ENCODE measurements around the gene ANKRD2.

Gene ANKRD2

DNA sequence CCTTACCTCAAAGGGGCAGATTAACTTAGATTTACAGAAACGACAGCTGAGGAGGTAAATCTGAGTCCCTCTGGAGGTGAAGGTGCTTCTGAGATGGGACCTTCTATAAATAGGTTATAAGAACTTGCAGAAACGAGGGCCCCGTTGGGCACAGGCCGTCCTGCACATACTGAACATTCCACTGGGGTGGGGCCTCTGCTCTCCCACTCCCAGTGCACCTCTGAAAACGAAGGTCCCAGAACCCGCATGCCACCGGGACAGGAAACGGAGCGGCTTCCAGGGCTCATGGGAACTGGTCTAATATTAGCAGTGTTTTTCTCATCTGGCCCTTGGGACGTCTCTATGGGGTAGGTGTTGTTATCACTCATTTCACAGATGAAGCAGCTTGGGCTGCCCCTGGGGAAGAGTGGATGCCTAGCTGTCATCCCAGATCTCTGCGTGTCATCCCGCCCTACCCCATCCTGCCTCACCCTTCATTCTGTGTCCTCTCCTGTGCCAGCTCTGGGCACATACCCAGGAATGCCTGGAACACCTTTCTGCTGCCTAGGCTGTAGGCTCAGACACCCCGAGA is 36.5 kb downstream of the ANKRD2 start:
- Histone ChIP-seq H3K27me3 (ENCODE audit: insufficient read depth, low read length, poor library complexity) (no peaks in the 10 kb centered on the region), H3K9ac (ENCODE audit: low read length) (no peak overlapping the region), H3K36me3 (ENCODE audit: control insufficient read depth, insufficient read depth, low read length) (no peaks in the 10 kb centered on the region), H3K23ac (ENCODE audit: low read length) (peak overlapping the region; percentile 15), H3K79me2 (ENCODE audit: control insufficient read depth, insufficient read depth, low read length) (no peaks in the 10 kb centered on the region), H2BK5ac (ENCODE audit: low read length) (no peak overlapping the region), H2BK120ac (ENCODE audit: low read depth, low read length) (no peak overlapping the region), H3K27ac (ENCODE audit: low read depth, low read length) (no peak overlapping the region), H3K4me2 (ENCODE audit: low read length) (no peak overlapping the region), H3K4me1 (ENCODE audit: control insufficient read depth, low read depth, low read length) (no peaks in the 10 kb centered on the region), H3K4me3 (ENCODE audit: low read length) (no peak overlapping the region), H3K79me1 (ENCODE audit: low read length) (no peaks in the 10 kb centered on the region), H4K5ac (ENCODE audit: low read length) (no peak overlapping the region), H4K8ac (ENCODE audit: low read depth, low read length) (no peak overlapping the region), H2AK5ac (ENCODE audit: low read length) (no peak overlapping the region), H2BK15ac (replicated peaks; ENCODE audit: low read depth) (no peak overlapping the region), H3K18ac (ENCODE audit: low read length) (no peak overlapping the region), H3K56ac (ENCODE audit: low read length) (no peak overlapping the region), H3K4ac (ENCODE audit: low read depth, low read length) (no peak overlapping the region)
- WGBS (ENCODE audit: extremely low coverage, insufficient coverage, low lambda C conversion rate) = no CpG with 5 or more reads among the region's 13 CpGs
- no peak for DNase-seq

DNA sequence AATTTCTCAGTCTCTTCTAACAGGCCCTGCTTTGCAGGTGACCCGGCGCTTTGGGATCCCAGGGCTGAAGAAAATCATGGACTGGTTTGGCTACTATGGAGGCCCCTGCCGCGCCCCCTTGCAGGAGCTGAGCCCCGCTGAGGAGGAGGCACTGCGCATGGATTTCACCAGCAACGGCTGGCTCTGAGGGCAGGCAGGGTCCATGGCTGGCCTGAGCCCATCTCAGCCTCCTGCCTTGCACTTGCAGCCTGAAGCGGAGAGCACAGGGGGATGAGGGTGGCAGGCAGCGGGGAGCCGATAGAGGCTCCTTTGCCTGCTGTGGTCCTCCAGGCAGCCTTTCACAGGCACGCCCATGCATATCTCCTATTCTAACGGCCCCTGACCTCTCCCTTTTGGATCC is 38.9 kb downstream of the ANKRD2 start:
- DNase-seq = no peak
- H3K4me2 ChIP-seq (ENCODE audit: low read length) = no peak overlapping the region
- H3K4ac ChIP-seq (ENCODE audit: low read depth, low read length) = no peak overlapping the region
- H4K8ac ChIP-seq (ENCODE audit: low read depth, low read length) = no peak overlapping the region
- H3K9ac ChIP-seq (ENCODE audit: low read length) = no peak overlapping the region
- no peaks in the 10 kb centered on the region for H3K36me3 ChIP-seq (ENCODE audit: control insufficient read depth, insufficient read depth, low read length)
- H4K5ac ChIP-seq (ENCODE audit: low read length) = no peak overlapping the region
- H2BK5ac ChIP-seq (ENCODE audit: low read length) = no peak overlapping the region
- no CpG with 5 or more reads among the region's 12 CpGs for WGBS (ENCODE audit: extremely low coverage, insufficient coverage, low lambda C conversion rate)
- H3K27me3 ChIP-seq (ENCODE audit: insufficient read depth, low read length, poor library complexity) = no peaks in the 10 kb centered on the region
- no peak overlapping the region for H2BK15ac ChIP-seq (replicated peaks; ENCODE audit: low read depth)
- H3K56ac ChIP-seq (ENCODE audit: low read length) = no peak overlapping the region
- no peaks in the 10 kb centered on the region for H3K4me1 ChIP-seq (ENCODE audit: control insufficient read depth, low read depth, low read length)
- H3K23ac ChIP-seq (ENCODE audit: low read length) = no peak overlapping the region
- no peak overlapping the region for H2AK5ac ChIP-seq (ENCODE audit: low read length)
- no peaks in the 10 kb centered on the region for H3K79me1 ChIP-seq (ENCODE audit: low read length)
- no peak overlapping the region for H3K27ac ChIP-seq (ENCODE audit: low read depth, low read length)
- H3K79me2 ChIP-seq (ENCODE audit: control insufficient read depth, insufficient read depth, low read length) = no peaks in the 10 kb centered on the region
- no peak overlapping the region for H2BK120ac ChIP-seq (ENCODE audit: low read depth, low read length)
- no peak overlapping the region for H3K4me3 ChIP-seq (ENCODE audit: low read length)
- no peak overlapping the region for H3K18ac ChIP-seq (ENCODE audit: low read length)

DNA sequence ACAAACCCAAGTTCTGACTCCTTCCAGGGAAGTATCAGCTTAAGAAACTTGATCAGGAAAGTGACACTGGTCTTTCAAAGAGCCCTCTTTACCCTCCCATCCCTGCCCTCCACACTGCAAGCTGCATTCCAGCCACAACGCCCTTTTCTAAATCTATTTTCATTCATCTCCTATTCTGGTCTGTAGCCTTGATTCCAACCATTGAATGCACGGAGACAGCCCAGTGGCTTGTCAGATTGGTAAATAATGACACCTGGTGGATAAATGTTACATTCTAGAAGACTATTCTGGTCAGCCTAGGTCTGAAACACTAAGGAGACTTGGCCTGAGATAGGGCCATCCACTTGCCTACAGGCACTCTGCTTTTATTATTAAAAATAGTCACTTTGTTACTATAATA is 39.8 kb downstream of the ANKRD2 start:
- Histone ChIP-seq H3K79me2 (ENCODE audit: control insufficient read depth, insufficient read depth, low read length) (no peaks in the 10 kb centered on the region), H4K8ac (ENCODE audit: low read depth, low read length) (no peak overlapping the region), H2BK120ac (ENCODE audit: low read depth, low read length) (no peak overlapping the region), H3K4me2 (ENCODE audit: low read length) (no peak overlapping the region), H2BK15ac (replicated peaks; ENCODE audit: low read depth) (no peak overlapping the region), H3K27ac (ENCODE audit: low read depth, low read length) (no peak overlapping the region), H3K23ac (ENCODE audit: low read length) (no peak overlapping the region), H3K4me3 (ENCODE audit: low read length) (no peak overlapping the region), H3K56ac (ENCODE audit: low read length) (no peak overlapping the region), H2BK5ac (ENCODE audit: low read length) (no peak overlapping the region), H3K36me3 (ENCODE audit: control insufficient read depth, insufficient read depth, low read length) (no peaks in the 10 kb centered on the region), H3K4ac (ENCODE audit: low read depth, low read length) (no peak overlapping the region), H3K27me3 (ENCODE audit: insufficient read depth, low read length, poor library complexity) (no peaks in the 10 kb centered on the region), H3K18ac (ENCODE audit: low read length) (no peak overlapping the region), H3K4me1 (ENCODE audit: control insufficient read depth, low read depth, low read length) (no peaks in the 10 kb centered on the region), H3K79me1 (ENCODE audit: low read length) (no peaks in the 10 kb centered on the region), H3K9ac (ENCODE audit: low read length) (no peak overlapping the region), H2AK5ac (ENCODE audit: low read length) (no peak overlapping the region), H4K5ac (ENCODE audit: low read length) (no peak overlapping the region)
- peak; percentile 83 for DNase-seq
- WGBS (ENCODE audit: extremely low coverage, insufficient coverage, low lambda C conversion rate) = no CpG with 5 or more reads among the region's 2 CpGs

DNA sequence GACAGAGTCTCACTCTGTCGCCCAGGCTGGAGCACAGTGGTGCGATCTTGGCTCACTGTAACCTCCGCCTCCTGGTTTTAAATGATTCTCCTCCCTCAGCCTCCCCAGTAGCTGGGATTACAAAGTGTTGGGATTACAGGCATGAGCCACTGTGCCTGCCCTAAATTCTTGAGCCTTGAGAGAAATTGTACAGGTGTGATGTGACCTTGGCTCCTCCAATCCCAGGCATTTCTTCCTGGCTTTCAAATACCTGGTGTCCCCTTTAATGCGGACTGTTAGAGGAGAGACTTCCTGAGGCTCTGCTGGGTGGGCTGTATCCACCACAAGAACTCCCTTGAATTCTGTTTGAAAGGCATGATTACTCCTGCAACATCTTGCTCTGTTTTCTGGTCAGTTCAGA is 45.7 kb downstream of the ANKRD2 start:
- no peak overlapping the region for H2AK5ac ChIP-seq (ENCODE audit: low read length)
- no peak overlapping the region for H4K8ac ChIP-seq (ENCODE audit: low read depth, low read length)
- no peak overlapping the region for H2BK120ac ChIP-seq (ENCODE audit: low read depth, low read length)
- H2BK15ac ChIP-seq (replicated peaks; ENCODE audit: low read depth) = no peak overlapping the region
- H3K9ac ChIP-seq (ENCODE audit: low read length) = no peak overlapping the region
- no peak overlapping the region for H3K4me3 ChIP-seq (ENCODE audit: low read length)
- H3K36me3 ChIP-seq (ENCODE audit: control insufficient read depth, insufficient read depth, low read length) = no peaks in the 10 kb centered on the region
- H3K18ac ChIP-seq (ENCODE audit: low read length) = no peak overlapping the region
- no peak overlapping the region for H3K4ac ChIP-seq (ENCODE audit: low read depth, low read length)
- DNase-seq = no peak
- no peak overlapping the region for H3K27ac ChIP-seq (ENCODE audit: low read depth, low read length)
- H3K23ac ChIP-seq (ENCODE audit: low read length) = no peak overlapping the region
- no peaks in the 10 kb centered on the region for H3K79me2 ChIP-seq (ENCODE audit: control insufficient read depth, insufficient read depth, low read length)
- H3K56ac ChIP-seq (ENCODE audit: low read length) = no peak overlapping the region
- no peak overlapping the region for H2BK5ac ChIP-seq (ENCODE audit: low read length)
- H4K5ac ChIP-seq (ENCODE audit: low read length) = no peak overlapping the region
- no peak overlapping the region for H3K4me2 ChIP-seq (ENCODE audit: low read length)
- no peaks in the 10 kb centered on the region for H3K27me3 ChIP-seq (ENCODE audit: insufficient read depth, low read length, poor library complexity)
- WGBS (ENCODE audit: extremely low coverage, insufficient coverage, low lambda C conversion rate) = no CpG with 5 or more reads among the region's 4 CpGs
- H3K79me1 ChIP-seq (ENCODE audit: low read length) = no peaks in the 10 kb centered on the region
- no peaks in the 10 kb centered on the region for H3K4me1 ChIP-seq (ENCODE audit: control insufficient read depth, low read depth, low read length)

DNA sequence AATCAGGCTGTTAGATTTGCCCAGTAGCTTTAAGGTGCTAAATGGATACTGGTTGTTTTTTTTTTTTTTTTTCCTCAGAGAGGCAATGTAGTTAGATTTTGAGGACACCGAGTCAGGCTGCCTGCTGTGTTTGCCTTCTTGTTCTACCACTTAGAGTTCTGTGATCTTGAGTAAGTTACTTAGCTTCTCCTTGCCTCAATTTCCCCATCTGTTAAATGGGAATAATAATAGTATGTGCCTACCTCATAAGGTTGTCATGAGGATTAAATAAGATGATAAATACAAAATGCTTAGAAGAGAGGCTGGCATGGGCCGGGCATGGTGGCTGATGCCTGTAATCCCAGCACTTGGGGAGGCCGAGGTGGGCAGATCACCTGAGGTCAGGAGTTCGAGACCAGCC is 46.2 kb downstream of the ANKRD2 start:
- Histone ChIP-seq H3K4me2 (ENCODE audit: low read length) (no peak overlapping the region), H3K4me1 (ENCODE audit: control insufficient read depth, low read depth, low read length) (no peaks in the 10 kb centered on the region), H3K56ac (ENCODE audit: low read length) (no peak overlapping the region), H3K23ac (ENCODE audit: low read length) (no peak overlapping the region), H2AK5ac (ENCODE audit: low read length) (no peak overlapping the region), H3K4me3 (ENCODE audit: low read length) (no peak overlapping the region), H3K27ac (ENCODE audit: low read depth, low read length) (no peak overlapping the region), H3K4ac (ENCODE audit: low read depth, low read length) (no peak overlapping the region), H3K18ac (ENCODE audit: low read length) (no peak overlapping the region), H3K36me3 (ENCODE audit: control insufficient read depth, insufficient read depth, low read length) (no peaks in the 10 kb centered on the region), H3K9ac (ENCODE audit: low read length) (no peak overlapping the region), H2BK120ac (ENCODE audit: low read depth, low read length) (no peak overlapping the region), H3K27me3 (ENCODE audit: insufficient read depth, low read length, poor library complexity) (no peaks in the 10 kb centered on the region), H2BK5ac (ENCODE audit: low read length) (no peak overlapping the region), H3K79me2 (ENCODE audit: control insufficient read depth, insufficient read depth, low read length) (no peaks in the 10 kb centered on the region), H4K5ac (ENCODE audit: low read length) (no peak overlapping the region), H4K8ac (ENCODE audit: low read depth, low read length) (no peak overlapping the region), H3K79me1 (ENCODE audit: low read length) (no peaks in the 10 kb centered on the region), H2BK15ac (replicated peaks; ENCODE audit: low read depth) (no peak overlapping the region)
- no CpG with 5 or more reads among the region's 4 CpGs for WGBS (ENCODE audit: extremely low coverage, insufficient coverage, low lambda C conversion rate)
- no peak for DNase-seq

- H2BK5ac ChIP-seq (ENCODE audit: low read length) = no peak overlapping the region
Observed at GRCh38 chr10:97623277-97623676, 50.7 kb downstream of the ANKRD2 start.

More at GRCh38 chr10:97623277-97623676, 50.7 kb downstream of the ANKRD2 start:
- no peak overlapping the region for H4K8ac ChIP-seq (ENCODE audit: low read depth, low read length)
- no peaks in the 10 kb centered on the region for H3K79me2 ChIP-seq (ENCODE audit: control insufficient read depth, insufficient read depth, low read length)
- no peak overlapping the region for H2AK5ac ChIP-seq (ENCODE audit: low read length)
- H4K5ac ChIP-seq (ENCODE audit: low read length) = no peak overlapping the region
- H3K79me1 ChIP-seq (ENCODE audit: low read length) = no peaks in the 10 kb centered on the region
- no peak overlapping the region for H2BK15ac ChIP-seq (replicated peaks; ENCODE audit: low read depth)
- H3K4ac ChIP-seq (ENCODE audit: low read depth, low read length) = no peak overlapping the region
- no peak overlapping the region for H3K4me2 ChIP-seq (ENCODE audit: low read length)
- H3K4me3 ChIP-seq (ENCODE audit: low read length) = no peak overlapping the region
- DNase-seq = no peak
- H3K18ac ChIP-seq (ENCODE audit: low read length) = no peak overlapping the region
- WGBS (ENCODE audit: extremely low coverage, insufficient coverage, low lambda C conversion rate) = no CpG with 5 or more reads among the region's 1 CpG
- H3K23ac ChIP-seq (ENCODE audit: low read length) = no peak overlapping the region
- H2BK120ac ChIP-seq (ENCODE audit: low read depth, low read length) = no peak overlapping the region
- no peak overlapping the region for H3K9ac ChIP-seq (ENCODE audit: low read length)
- no peaks in the 10 kb centered on the region for H3K4me1 ChIP-seq (ENCODE audit: control insufficient read depth, low read depth, low read length)
- H3K27me3 ChIP-seq (ENCODE audit: insufficient read depth, low read length, poor library complexity) = no peaks in the 10 kb centered on the region
- no peak overlapping the region for H3K27ac ChIP-seq (ENCODE audit: low read depth, low read length)
- H3K36me3 ChIP-seq (ENCODE audit: control insufficient read depth, insufficient read depth, low read length) = no peaks in the 10 kb centered on the region
- no peak overlapping the region for H3K56ac ChIP-seq (ENCODE audit: low read length)

Measured in mesendoderm (in vitro differentiated cells).